Transverse colon (tissue), 3 donors: ENCODE measurements around the gene LMF2.

Source experiments
- EP300 ChIP-seq: sonication (generic); formaldehyde crosslinking; IDR thresholded peaks from one replicate; pipeline ENCODE4 v1.6.1; 2017; ENCODE audit warnings: antibody characterized with exemption, low read depth
- TF ChIP-seq, protein P1 (sequence below), 5 experiments: fragments of 200-600 bp in 3 of 5; fragments of 450-650 bp in 2 of 5; sonication (generic) in 3 of 5; IDR thresholded peaks; 1 replicate in 2 of 5; 2 replicates in 3 of 5; pipeline ENCODE4 v1.5.1; 2016 to 2017; ENCODE audit warnings: antibody characterized with exemption in 5 of 5, inconsistent platforms in 3 of 5, mild to moderate bottlenecking in 2 of 5, moderate library complexity in 1 of 5

DNA sequence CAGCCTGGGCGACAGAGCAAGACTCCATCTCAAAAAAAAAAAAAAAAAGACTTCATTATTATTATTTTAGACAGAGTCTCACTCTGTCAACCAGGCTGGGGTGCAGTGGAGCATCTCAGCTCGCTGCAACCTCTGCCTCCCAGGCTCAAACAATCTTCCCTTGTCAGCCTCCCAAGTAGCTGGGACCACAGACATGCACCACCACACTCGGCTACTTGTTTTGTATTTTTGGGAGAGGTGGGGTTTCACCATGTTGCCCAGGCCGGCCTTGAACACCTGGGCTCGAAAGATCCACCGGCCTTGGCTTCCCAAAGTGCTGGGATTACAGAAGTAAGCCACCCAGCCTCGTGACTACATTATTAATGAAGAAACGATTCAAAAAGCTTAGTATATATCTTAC is 27.6 kb upstream of the LMF2 start:
- TF ChIP-seq EP300, result no peak
- TF ChIP-seq, protein P1, sequence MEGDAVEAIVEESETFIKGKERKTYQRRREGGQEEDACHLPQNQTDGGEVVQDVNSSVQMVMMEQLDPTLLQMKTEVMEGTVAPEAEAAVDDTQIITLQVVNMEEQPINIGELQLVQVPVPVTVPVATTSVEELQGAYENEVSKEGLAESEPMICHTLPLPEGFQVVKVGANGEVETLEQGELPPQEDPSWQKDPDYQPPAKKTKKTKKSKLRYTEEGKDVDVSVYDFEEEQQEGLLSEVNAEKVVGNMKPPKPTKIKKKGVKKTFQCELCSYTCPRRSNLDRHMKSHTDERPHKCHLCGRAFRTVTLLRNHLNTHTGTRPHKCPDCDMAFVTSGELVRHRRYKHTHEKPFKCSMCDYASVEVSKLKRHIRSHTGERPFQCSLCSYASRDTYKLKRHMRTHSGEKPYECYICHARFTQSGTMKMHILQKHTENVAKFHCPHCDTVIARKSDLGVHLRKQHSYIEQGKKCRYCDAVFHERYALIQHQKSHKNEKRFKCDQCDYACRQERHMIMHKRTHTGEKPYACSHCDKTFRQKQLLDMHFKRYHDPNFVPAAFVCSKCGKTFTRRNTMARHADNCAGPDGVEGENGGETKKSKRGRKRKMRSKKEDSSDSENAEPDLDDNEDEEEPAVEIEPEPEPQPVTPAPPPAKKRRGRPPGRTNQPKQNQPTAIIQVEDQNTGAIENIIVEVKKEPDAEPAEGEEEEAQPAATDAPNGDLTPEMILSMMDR (IDR thresholded peaks at IDR 0.05), result no peak
